ENCODE data around the gene CDC42. TPM values are rescaled to one million over a fixed set of nuclear protein-coding genes. Genes with fewer than 3 reads are reported as not detected.

CDC42 gene
- total and polyA plus RNA-seq, 2 experiments from 2014 or later: 69.7 to 358 TPM

DNA sequence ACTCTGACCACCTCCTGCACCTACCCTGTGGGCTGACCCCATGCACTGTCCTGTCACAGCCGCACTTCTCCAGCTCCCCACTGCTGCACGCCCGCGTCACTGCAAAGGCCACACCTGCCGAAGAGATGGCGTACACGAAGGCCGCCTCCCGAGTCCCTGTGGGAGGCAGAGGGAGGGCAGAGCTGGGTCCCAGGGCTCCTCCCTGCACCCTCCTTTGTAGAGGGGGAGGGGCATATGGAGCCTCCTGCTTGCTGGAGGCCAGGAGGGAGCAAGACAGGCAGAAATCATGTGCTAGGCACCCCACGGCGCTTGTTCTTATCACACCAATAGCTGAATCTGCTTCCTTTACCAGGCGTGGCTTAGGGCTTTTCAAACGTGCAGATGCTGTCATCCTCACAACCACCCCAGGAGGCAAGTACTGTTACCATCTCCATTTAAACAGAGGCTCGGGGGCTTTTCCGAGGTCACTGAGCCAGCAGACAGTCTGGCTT is 69.0 kb downstream of the CDC42 start:
- Histone ChIP-seq H3K36me3 (replicated peaks; ENCODE audit: insufficient read depth, low read depth) (no peaks in the 10 kb centered on the region), H2AFZ (no peak overlapping the region), H3K4me2 (no peak overlapping the region), H3K79me2 (no peaks in the 10 kb centered on the region), H3K9me2 (replicated peaks; ENCODE audit: insufficient read depth) (no peaks in the 10 kb centered on the region), H3K4me1 (ENCODE audit: insufficient read depth) (no peaks in the 10 kb centered on the region), H3K27ac (no peak overlapping the region), H3K9me3 (ENCODE audit: low read depth) (no peaks in the 10 kb centered on the region), H3K27me3 (no peaks in the 10 kb centered on the region), H4K20me1 (ENCODE audit: insufficient read depth, poor library complexity, severe bottlenecking) (peaks cover 8% of the 10 kb centered on the region), H3K4me3 (no peak overlapping the region)
- no peak for DNase-seq (ENCODE audit: low spot score)
- TF ChIP-seq EZH2 (IDR thresholded peaks at IDR 0.05; ENCODE audit: borderline replicate concordance) (no peak), CTCF (IDR thresholded peaks at IDR 0.05; ENCODE audit: poor library complexity) (no peak), EZH2phosphoT487 (IDR thresholded peaks at IDR 0.05; ENCODE audit: low read depth, severe bottlenecking, unreplicated experiment) (no peak)
- 61% methylated on average over 15 of the region's 15 CpGs for WGBS (ENCODE audit: low lambda C conversion rate, missing lambda C conversion rate)

DNA sequence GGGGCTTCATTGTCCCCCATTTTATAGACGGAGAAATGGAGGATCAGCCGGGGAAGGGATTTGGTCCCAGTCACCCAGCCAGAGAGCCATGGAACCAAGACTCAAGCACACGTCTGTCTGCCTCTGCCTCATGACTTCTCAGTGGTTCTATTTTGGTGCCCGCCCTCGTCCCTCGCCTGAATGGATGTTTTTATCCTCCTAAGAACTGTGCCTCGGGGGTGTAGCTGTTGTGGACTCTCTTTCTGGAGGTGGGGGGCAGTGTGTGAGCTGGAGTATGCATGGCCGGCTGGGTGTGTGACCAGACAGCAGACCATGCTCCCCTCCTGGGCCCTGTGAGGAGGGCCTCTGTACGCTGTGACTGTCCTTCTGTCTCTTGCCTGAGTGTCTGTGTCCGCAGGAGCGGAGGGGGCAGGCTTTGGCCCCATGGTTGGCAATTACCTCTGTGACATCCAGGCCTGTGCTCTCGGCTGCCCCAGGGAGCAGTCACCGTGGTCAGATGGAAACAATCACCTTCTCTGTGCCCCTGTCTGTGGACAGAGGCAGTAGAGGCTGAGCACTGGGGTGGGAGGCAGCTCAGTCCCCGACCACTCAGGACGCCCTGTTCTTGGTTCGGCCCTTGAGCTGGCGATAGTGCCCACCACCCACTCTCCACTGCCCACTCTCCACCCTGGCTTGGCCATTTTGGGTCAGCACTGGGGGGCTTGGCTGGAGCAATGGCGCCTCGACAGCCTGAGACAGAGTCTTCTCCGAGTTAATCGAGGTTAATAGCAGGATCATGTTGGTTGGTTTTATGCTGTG is 70.0 kb downstream of the CDC42 start:
- Histone ChIP-seq H3K9me2 (replicated peaks; ENCODE audit: insufficient read depth) (no peaks in the 10 kb centered on the region), H3K27ac (no peak overlapping the region), H3K4me3 (no peak overlapping the region), H3K4me2 (no peak overlapping the region), H3K27me3 (no peaks in the 10 kb centered on the region), H3K79me2 (no peaks in the 10 kb centered on the region), H3K36me3 (replicated peaks; ENCODE audit: insufficient read depth, low read depth) (no peaks in the 10 kb centered on the region), H4K20me1 (ENCODE audit: insufficient read depth, poor library complexity, severe bottlenecking) (peaks cover 2% of the 10 kb centered on the region), H3K9me3 (ENCODE audit: low read depth) (no peaks in the 10 kb centered on the region), H3K4me1 (ENCODE audit: insufficient read depth) (no peaks in the 10 kb centered on the region), H2AFZ (no peak overlapping the region)
- no peak for TF ChIP-seq CTCF (IDR thresholded peaks at IDR 0.05; ENCODE audit: poor library complexity)
- no peak for TF ChIP-seq EZH2phosphoT487 (IDR thresholded peaks at IDR 0.05; ENCODE audit: low read depth, severe bottlenecking, unreplicated experiment)
- TF ChIP-seq EZH2 (IDR thresholded peaks at IDR 0.05; ENCODE audit: borderline replicate concordance): no peak
- no peak for DNase-seq (ENCODE audit: low spot score)
- 81% methylated on average over 21 of the region's 21 CpGs for WGBS (ENCODE audit: low lambda C conversion rate, missing lambda C conversion rate)

DNA sequence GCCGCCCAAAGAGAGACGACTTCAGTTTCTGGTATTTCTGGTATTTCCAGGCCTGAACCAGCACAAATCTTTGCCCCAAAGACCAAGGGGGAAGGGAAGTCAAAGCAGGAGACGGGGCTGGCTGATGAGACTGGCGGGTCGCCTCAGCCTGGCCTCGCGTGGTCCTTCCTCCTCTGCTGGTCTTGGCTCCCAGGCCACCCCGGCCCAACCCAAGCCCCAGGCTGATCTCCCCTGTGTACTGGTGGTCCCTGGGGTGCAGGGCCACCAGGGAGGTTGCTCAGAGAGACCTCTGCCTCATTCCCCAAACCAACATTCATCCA is 70.5 kb downstream of the CDC42 start:
- DNase-seq (ENCODE audit: low spot score): no peak
- Histone ChIP-seq H3K9me3 (ENCODE audit: low read depth) (no peaks in the 10 kb centered on the region), H4K20me1 (ENCODE audit: insufficient read depth, poor library complexity, severe bottlenecking) (no peaks in the 10 kb centered on the region), H3K4me2 (no peak overlapping the region), H3K4me3 (no peak overlapping the region), H3K27ac (no peak overlapping the region), H3K36me3 (replicated peaks; ENCODE audit: insufficient read depth, low read depth) (no peaks in the 10 kb centered on the region), H3K4me1 (ENCODE audit: insufficient read depth) (no peaks in the 10 kb centered on the region), H2AFZ (no peak overlapping the region), H3K27me3 (no peaks in the 10 kb centered on the region), H3K79me2 (no peaks in the 10 kb centered on the region), H3K9me2 (replicated peaks; ENCODE audit: insufficient read depth) (no peaks in the 10 kb centered on the region)
- TF ChIP-seq CTCF (IDR thresholded peaks at IDR 0.05; ENCODE audit: poor library complexity) (no peak), EZH2phosphoT487 (IDR thresholded peaks at IDR 0.05; ENCODE audit: low read depth, severe bottlenecking, unreplicated experiment) (no peak), EZH2 (IDR thresholded peaks at IDR 0.05; ENCODE audit: borderline replicate concordance) (no peak)
- WGBS (ENCODE audit: low lambda C conversion rate, missing lambda C conversion rate): 72% methylated on average over 8 of the region's 8 CpGs

Data from hepatocyte (in vitro differentiated cells).